K562 (cell line): Measurements from ENCODE around the gene OR2A14. TPM values are rescaled to one million over a fixed set of nuclear protein-coding genes. Genes with fewer than 3 reads are reported as not detected.
A peak's percentile ranks its signal among the peaks of the same experiment; 100 is the strongest.
"Not testable (repeated sequence)": the region's sequence is repeated elsewhere in the genome, so short reads cannot be mapped to it uniquely, and the experiment has no call there.

ENCODE experiments used
- ATAC-seq: fragments of 200-7000 bp; cut with Tn5 transposase; 3 replicates; pipeline ENCODE4 v1.9.1; 2020; ENCODE audit warnings: moderate library complexity
- BruUV-seq: library from RNA; stranded (reverse); fragments of 400-500 nt; replicated peaks from 2 replicates; lab custom pipeline; 2021; lab: Mats Ljungman, UMichigan
- CTCF ChIA-PET: fragments of 300-600 bp; formaldehyde crosslinking; extraction: SDS; loops from one replicate; lab custom pipeline; 2021; ENCODE audit warnings: low intra/inter-chr PET ratio; lab: Yijun Ruan, JAX
- POLR2A ChIA-PET: fragments of 300-600, 350-650 bp; sonication (Branson Sonifier 250); formaldehyde crosslinking; extraction: SDS; loops from one replicate; lab custom pipeline; 2021; ENCODE audit warnings: antibody characterized with exemption, inconsistent platforms; lab: Yijun Ruan, JAX
- DNase-seq, 4 experiments: peaks; one replicate each; pipeline versions ENCODE4 v3.0.0 to v3.0.0-alpha.2; 2011 to 2018; ENCODE audit warnings: low spot score in 3 of 4, mixed read lengths in 3 of 4; ENCODE audit errors: extremely low read depth in 1 of 4
- FAIRE-seq: peaks from 2 replicates; lab custom pipeline; 2011; peaks lifted over from hg19 to GRCh38; lab: Jason Lieb, UNC
- H2AFZ ChIP-seq: 2 replicates; pipeline ENCODE4 v1.6.0; 2011; ENCODE audit warnings: low read depth, low read length, control low read depth, inconsistent platforms
- H3K27ac ChIP-seq: fragments of 200-600 bp; 3 replicates; pipeline ENCODE4 v1.8.0; 2011; ENCODE audit warnings: low read depth, mild to moderate bottlenecking, control low read depth, inconsistent platforms, low read length, moderate library complexity, mixed read lengths; ENCODE audit errors: extremely low read depth
- H3K27me3 ChIP-seq, 2 experiments: fragments of 300-600 bp in 1 of 2; 2 replicates in 1 of 2; 3 replicates in 1 of 2; pipeline versions ENCODE4 v1.6.0 to v1.8.0; 2011; ENCODE audit warnings: inconsistent platforms in 2 of 2, low read length in 2 of 2, mild to moderate bottlenecking in 1 of 2, mixed read lengths in 1 of 2, moderate library complexity in 1 of 2; ENCODE audit not compliant: control insufficient read depth in 2 of 2, insufficient read depth in 2 of 2
- H3K36me3 ChIP-seq: fragments of 300-600 bp; 3 replicates; pipeline ENCODE4 v1.8.0; 2011; ENCODE audit warnings: mild to moderate bottlenecking, low read length, inconsistent platforms; ENCODE audit not compliant: control insufficient read depth, insufficient read depth
- H3K4me1 ChIP-seq, 2 experiments: fragments of 200-600 bp in 1 of 2; replicated peaks in 1 of 2; 2 replicates in 1 of 2; 3 replicates in 1 of 2; pipeline versions ENCODE4 v1.5.1 to v1.8.0; 2011; ENCODE audit warnings: inconsistent platforms in 2 of 2, low read length in 2 of 2, mild to moderate bottlenecking in 1 of 2, mixed read lengths in 1 of 2, moderate library complexity in 1 of 2; ENCODE audit not compliant: control insufficient read depth in 2 of 2, insufficient read depth in 2 of 2
- H3K4me2 ChIP-seq: 2 replicates; pipeline ENCODE4 v1.6.1; 2011; ENCODE audit warnings: low read length, control low read depth, inconsistent platforms, mixed read lengths; ENCODE audit not compliant: insufficient read depth
- H3K4me3 ChIP-seq: fragments of 200-600 bp; sonication (generic), shearing (Covaris generic); 2 replicates; pipeline ENCODE4 v1.5.1; 2016; ENCODE audit warnings: control low read depth, inconsistent platforms
- H3K79me2 ChIP-seq: fragments of 200-600 bp; 3 replicates; pipeline ENCODE4 v1.8.0; 2011; ENCODE audit warnings: low read length, inconsistent platforms; ENCODE audit not compliant: control insufficient read depth, insufficient read depth
- H3K9ac ChIP-seq, 2 experiments: 2 replicates each; pipeline versions ENCODE4 v1.6.0 to v1.6.1; 2011; ENCODE audit warnings: low read depth in 2 of 2, low read length in 2 of 2, control low read depth in 1 of 2, inconsistent platforms in 1 of 2, mild to moderate bottlenecking in 1 of 2, mixed read lengths in 1 of 2; ENCODE audit not compliant: insufficient read depth in 1 of 2
- H3K9me1 ChIP-seq: one replicate; pipeline ENCODE4 v1.6.0; 2011; ENCODE audit warnings: inconsistent platforms, mild to moderate bottlenecking, low read length, moderate library complexity; ENCODE audit not compliant: control insufficient read depth, insufficient read depth
- H3K9me3 ChIP-seq: replicated peaks from 2 replicates; pipeline ENCODE4 v1.5.1; 2011; ENCODE audit warnings: low read depth, low read length, inconsistent platforms; ENCODE audit not compliant: control insufficient read depth, insufficient read depth
- H4K20me1 ChIP-seq: replicated peaks from 2 replicates; pipeline ENCODE4 v1.6.1; 2011; ENCODE audit warnings: low read length, inconsistent platforms, mixed read lengths; ENCODE audit not compliant: control insufficient read depth, insufficient read depth
- BRD4 ChIP-seq: fragments of 200-600 bp; sonication (generic); IDR thresholded peaks from 2 replicates; pipeline ENCODE4 v1.6.1; 2017; ENCODE audit warnings: inconsistent platforms
- C11orf30 ChIP-seq: fragments of 450-650 bp; IDR thresholded peaks from 2 replicates; pipeline ENCODE4 v1.6.1; 2016; ENCODE audit warnings: low read depth, mild to moderate bottlenecking
- EP400 ChIP-seq: fragments of 450-650 bp; IDR thresholded peaks from 2 replicates; pipeline ENCODE4 v1.6.1; 2017; ENCODE audit warnings: antibody characterized with exemption, mild to moderate bottlenecking, moderate library complexity
- HSF4 ChIP-seq: fragments of 250-450 bp; sonication (Bioruptor Pico); IDR thresholded peaks from 2 replicates; pipeline ENCODE4 v2.1.2; 2022; ENCODE audit warnings: mild to moderate bottlenecking, moderate library complexity, borderline replicate concordance
- LARP7 ChIP-seq: fragments of 450-650 bp; IDR thresholded peaks from 2 replicates; pipeline ENCODE4 v1.6.1; 2016
- MAFG ChIP-seq: fragments of 450-650 bp; conservative IDR thresholded peaks from 2 replicates; pipeline ENCODE4 v1.6.1; 2016; ENCODE audit warnings: missing genetic modification characterization, missing compliant biosample characterization
- SAP30 ChIP-seq: fragments of 200-600 bp; sonication (generic); IDR thresholded peaks from 2 replicates; pipeline ENCODE4 v1.6.1; 2012; ENCODE audit warnings: borderline replicate concordance, low read depth, mild to moderate bottlenecking, moderate library complexity, low read length, control low read depth, inconsistent platforms; ENCODE audit not compliant: insufficient read depth, poor library complexity, severe bottlenecking
- YY1 ChIP-seq, 3 experiments: IDR thresholded peaks; 2 replicates each; pipeline ENCODE4 v1.6.1; 2011; ENCODE audit warnings: low read length in 2 of 3, mild to moderate bottlenecking in 2 of 3, moderate library complexity in 2 of 3, borderline replicate concordance in 1 of 3, control low read depth in 1 of 3, low read depth in 1 of 3; ENCODE audit not compliant: insufficient read depth in 3 of 3, insufficient replicate concordance in 2 of 3, control insufficient read depth in 1 of 3, insufficient read length in 1 of 3; ENCODE audit errors: extremely low read depth in 1 of 3
- ZNF316 ChIP-seq: fragments of 450-650 bp; IDR thresholded peaks from 2 replicates; pipeline ENCODE4 v1.6.1; 2016
- ZNF318 ChIP-seq, 2 experiments: fragments of 450-650 bp; IDR thresholded peaks; 2 replicates each; pipeline ENCODE4 v1.6.1; 2016; ENCODE audit warnings: mild to moderate bottlenecking in 2 of 2, borderline replicate concordance in 1 of 2, low read depth in 1 of 2, moderate library complexity in 1 of 2
- ZNF644 ChIP-seq: fragments of 200-800 bp; sonication (Bioruptor generic); IDR thresholded peaks from 2 replicates; pipeline ENCODE4 v1.6.1; 2016; ENCODE audit warnings: low read depth, missing genetic modification characterization, missing compliant biosample characterization
- WGBS: fragments of 100-300 bp; shearing (Covaris generic); methylation state at CpG from one replicate; pipeline ENCODE4 v1.1.6; 2016; ENCODE audit warnings: low coverage, mixed read lengths; ENCODE audit not compliant: insufficient coverage; ENCODE audit errors: missing lambda C conversion rate; 5-methylcytosine and 5-hydroxymethylcytosine counted together
- in situ Hi-C: fragments of 300-500 bp; cut with MboI; formaldehyde crosslinking; loops from 4 replicates; pipeline ENCODE4 v1.15.0; 2018; ENCODE audit warnings: inconsistent platforms, mixed read lengths
- intact Hi-C: fragments of 100-400 bp; cut with micrococcal nuclease; formaldehyde crosslinking; loops from 2 replicates; pipeline ENCODE4 v1.14.2; 2022
- polyA plus RNA-seq, 8 experiments: library from polyadenylated mRNA; depleted of rRNA in 4 of 8; stranded (reverse) in 5 of 8; unstranded in 3 of 8; fragments of >200 nt; fragmentation: Nextera tagmentation in 2 of 8; fragmentation: Illumina TruSeq in 1 of 8; extraction: Ambion mirVana in 2 of 8; extraction: Trizol in 1 of 8; gene quantifications; 2 replicates each; pipeline versions ENCODE4 v1.2.1 to v1.2.3, GENCODE V29; 2011 to 2014; ENCODE audit warnings: inconsistent platforms in 1 of 8, missing spikeins in 1 of 8
- total RNA-seq, 7 experiments: library from RNA; depleted of rRNA in 6 of 7; stranded (reverse); fragments of >200 nt in 6 of 7; fragmentation: Illumina TruSeq in 2 of 7; extraction: Trizol in 2 of 7; gene quantifications; 2 replicates each; pipeline versions ENCODE4 v1.2.1 to v1.2.3, GENCODE V29; 2011 to 2021; ENCODE audit warnings: low replicate concordance in 1 of 7

Gene OR2A14
- total and polyA plus RNA-seq, 9 of the 15 experiments (the other 6 are each of a cell fraction or from before 2014, with no cell fraction given): not detected

- TF ChIP-seq ZNF318 (IDR thresholded peaks at IDR 0.05; ENCODE audit: borderline replicate concordance in 1 of 2, low read depth in 1 of 2): no peak
- TF ChIP-seq YY1 (IDR thresholded peaks at IDR 0.05; ENCODE audit: borderline replicate concordance in 1 of 3, control insufficient read depth in 1 of 3, extremely low read depth in 1 of 3, insufficient read depth in 3 of 3, insufficient read length in 1 of 3, insufficient replicate concordance in 2 of 3, low read depth in 1 of 3, low read length in 2 of 3): no peak
- TF ChIP-seq ZNF644 (tag): no peak
- no peak for TF ChIP-seq SAP30
- TF ChIP-seq ZNF316: peak; percentile 85
- TF ChIP-seq HSF4 (CRISPR knock-in tag): no peak
- no peak for TF ChIP-seq BRD4
- TF ChIP-seq LARP7: no peak
- TF ChIP-seq EP400: no peak
- peak; percentile 64 for TF ChIP-seq C11orf30
- TF ChIP-seq MAFG: 0 out of 2 replicates have a peak, but pooled peaks have one; percentile 38
Observed at GRCh38 chr7:144164784-144165183, 41.8 kb downstream of the OR2A14 start (continued).

- 0% methylated on average over 4 of the region's 4 CpGs for WGBS
- not testable (repeated sequence) for ATAC-seq, BruUV-seq
Observed at GRCh38 chr7:144171594-144172350, 48.8 kb downstream of the OR2A14 start.

More at GRCh38 chr7:144171594-144172350, 48.8 kb downstream of the OR2A14 start:
- H2AFZ ChIP-seq, POLR2A ChIA-PET, H3K36me3 ChIP-seq, H3K4me1 ChIP-seq, H3K27me3 ChIP-seq, DNase-seq, H3K79me2 ChIP-seq, CTCF ChIA-PET, H3K4me3 ChIP-seq, H3K4me2 ChIP-seq, H4K20me1 ChIP-seq, H3K9ac ChIP-seq, H3K9me1 ChIP-seq, FAIRE-seq, H3K9me3 ChIP-seq, H3K27ac ChIP-seq: not testable (repeated sequence)
- intact Hi-C loops (loop anchor here (10.0 kb wide), 1 partner anchor 223 kb away; no protein-coding TSS in a partner anchor), in situ Hi-C loops (loop anchor here (25.0 kb wide), 1 partner anchor 166 kb away; no protein-coding TSS in a partner anchor)
